GM21619 (cell line): Measurements from ENCODE around the gene QKI.
"Not testable (repeated sequence)": the region's sequence is repeated elsewhere in the genome, so short reads cannot be mapped to it uniquely, and the experiment has no call there.

Experiments used
- ATAC-seq: cut with Tn5 transposase; IDR thresholded peaks from one replicate; pipeline ENCODE4 v1.9.1; 2021; ENCODE audit not compliant: unreplicated experiment

Gene QKI

DNA sequence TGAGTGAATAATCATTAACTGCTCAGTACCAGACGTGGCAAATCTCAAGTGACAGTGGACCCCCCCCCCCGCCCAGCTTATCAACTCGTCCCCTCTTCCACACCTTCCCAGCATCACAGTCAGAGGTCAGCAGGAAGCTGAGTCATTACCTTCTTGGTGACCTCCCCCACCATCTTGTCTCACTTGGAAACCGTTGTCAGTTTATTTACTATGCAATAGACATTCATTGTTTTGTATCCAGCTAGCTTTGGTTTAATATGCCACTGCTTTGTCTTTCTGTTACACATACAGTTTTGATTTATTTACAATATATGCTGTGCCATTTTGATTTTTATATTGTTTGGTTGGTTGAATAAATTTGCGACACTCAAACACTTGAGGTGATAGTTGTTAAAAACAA, 158.1 kb downstream of the QKI start:
- no peak for ATAC-seq

DNA sequence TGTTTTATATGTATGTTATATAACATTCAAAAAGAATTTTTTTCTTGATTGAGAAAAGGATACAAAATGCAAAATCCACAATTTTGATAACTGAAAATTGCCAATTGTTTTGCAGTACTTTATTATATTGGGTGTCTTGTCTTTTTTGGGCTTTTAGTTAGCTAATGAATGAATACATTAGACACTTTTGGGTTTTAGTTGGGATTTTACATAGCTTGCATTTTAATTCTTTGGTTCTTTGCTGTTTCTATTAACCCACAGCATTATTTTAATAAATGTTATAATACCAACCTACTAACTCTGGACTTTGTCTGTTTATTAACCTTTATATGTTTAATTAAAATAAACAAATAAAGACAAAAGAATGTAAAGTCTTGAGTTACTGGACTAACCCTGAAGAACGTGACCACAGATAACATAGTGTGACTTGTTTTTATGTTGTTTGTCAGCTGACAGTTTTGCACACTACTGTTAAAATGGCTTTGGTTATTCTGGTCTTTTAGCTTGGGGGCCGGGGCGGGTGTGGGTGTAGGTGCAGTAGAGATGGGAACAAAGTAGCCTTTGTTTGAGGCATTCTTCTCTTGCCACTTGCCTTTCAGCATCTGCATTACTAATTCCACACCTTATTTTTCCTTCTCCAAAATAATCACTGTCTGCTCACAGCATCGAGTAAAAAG, 159.1 kb downstream of the QKI start:
- no peak for ATAC-seq

DNA sequence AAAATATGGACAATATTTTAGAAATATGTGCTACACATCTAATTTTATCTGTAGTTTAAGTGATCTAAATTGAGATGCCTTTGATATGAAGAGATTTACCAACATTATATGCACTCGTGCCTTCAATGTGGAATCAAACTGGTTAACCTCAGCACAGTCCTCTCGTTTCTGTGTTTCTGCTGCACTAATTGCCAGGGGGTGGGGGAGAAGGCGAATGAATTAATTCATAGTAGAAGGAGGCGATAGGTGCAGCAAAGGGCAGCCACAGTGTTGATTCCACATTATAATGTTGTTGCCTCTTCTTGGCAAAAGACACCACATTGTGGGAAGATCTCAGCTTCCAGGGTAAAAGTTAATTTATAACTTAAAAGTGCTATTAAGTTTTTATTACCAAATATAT, 161.6 kb downstream of the QKI start:
- no peak for ATAC-seq

DNA sequence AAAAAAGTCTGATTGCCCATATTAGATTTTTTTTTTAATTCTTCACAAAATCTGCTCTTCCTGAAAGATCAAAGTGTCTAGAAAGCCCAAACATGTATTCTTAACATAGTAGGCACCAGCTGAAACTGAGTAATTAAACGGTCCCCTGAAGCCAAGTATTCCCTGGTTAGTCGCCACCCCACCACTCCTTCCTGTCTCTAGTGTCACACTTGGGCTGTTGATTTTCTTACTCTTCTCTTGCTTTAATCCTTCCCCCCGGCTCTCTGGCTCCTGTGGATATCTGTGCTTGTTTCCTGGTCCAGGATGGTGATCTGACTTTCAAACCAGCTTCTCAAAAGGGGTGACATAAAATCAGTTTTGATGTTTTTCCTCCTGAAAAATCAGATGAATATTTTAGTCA, 162.9 kb downstream of the QKI start:
- ATAC-seq = no peak

DNA sequence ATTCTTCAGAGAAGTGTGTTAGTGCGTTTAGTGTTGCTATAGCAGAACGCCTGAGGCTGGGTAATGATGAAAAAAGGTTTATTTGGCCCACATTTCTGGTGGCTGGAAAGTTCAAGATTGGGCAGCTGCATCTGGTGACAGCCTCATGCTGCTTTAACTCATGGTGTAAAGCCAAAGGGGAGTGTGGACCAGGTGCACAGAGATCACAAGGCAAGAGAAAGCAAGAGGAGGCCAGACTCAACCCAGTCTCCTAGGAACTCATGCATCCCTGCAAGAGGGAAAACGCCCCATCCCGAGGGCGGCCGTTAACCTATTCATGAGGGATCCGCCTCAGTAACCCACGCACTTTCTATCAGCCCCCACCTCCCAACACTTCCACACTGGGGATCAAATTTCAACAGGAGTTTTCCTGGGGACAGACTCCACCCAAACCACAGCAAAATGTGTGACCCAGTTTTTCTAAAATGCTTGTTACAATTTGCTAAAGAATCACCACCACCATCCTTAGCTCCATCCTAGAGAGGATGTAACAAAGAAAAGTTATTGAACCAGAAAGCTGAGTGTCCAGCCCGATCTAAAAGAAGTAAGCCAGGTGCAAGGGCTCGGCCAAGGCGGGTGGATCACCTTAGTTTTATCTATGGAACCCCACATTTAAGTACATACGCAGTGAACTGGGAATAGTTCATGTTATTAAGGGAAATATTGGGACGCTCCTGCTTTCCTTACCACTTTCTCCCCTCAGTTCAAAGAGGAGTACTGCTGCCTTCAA, 164.8 kb downstream of the QKI start:
- ATAC-seq = no peak

DNA sequence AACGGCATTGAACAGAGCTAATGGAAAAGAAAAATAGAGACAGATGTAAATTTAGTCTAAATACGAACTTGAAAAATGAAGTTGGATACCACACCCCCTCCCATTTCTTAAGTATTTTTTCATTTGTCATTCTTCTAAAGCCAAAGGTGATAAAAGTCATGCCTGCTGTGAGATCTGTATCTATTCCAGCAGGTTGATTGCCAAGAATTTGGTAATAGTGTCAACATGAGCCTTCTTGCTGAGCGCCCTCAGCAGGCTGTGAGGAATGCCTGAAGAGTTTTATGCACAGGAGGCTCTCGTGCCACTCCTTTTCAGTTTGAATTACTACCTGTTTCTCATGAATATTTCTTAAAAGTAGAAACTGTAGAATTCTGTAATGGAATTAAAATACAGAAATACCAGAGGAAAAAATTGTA, 165.4 kb downstream of the QKI start:
- no peak for ATAC-seq

DNA sequence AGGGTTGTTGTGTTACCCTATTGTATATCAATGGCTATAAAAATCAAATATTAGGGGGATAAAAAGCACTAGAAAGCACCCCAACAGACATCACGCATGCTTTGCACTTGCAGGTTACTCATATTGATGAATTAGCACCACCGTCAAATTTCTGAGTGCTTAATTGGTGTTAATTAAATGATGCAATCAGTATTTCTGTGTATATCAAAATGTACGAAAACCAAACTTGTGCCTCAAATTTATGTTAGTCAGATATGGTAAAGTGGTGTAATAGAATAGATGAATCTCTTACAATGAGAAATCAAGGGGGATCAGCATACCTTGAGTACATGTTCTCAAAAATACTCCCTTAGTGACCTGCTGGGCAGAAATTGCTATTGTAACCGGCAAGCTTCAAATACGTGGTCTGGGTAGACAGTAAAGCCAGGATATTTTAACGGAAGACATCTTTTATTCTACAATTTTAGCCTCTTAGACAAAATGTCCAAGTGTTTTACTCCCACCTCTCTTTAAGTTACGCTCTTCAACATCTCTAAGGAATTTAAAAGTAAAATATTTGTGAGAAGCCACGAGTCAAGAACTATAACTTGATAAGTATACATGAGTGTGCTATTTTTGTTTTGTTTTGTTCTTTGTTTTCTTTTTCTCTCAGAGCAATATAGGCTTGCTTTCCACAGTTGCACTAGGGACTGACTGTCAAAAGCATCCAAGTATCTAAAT, 166.0 kb downstream of the QKI start:
- ATAC-seq = no peak

DNA sequence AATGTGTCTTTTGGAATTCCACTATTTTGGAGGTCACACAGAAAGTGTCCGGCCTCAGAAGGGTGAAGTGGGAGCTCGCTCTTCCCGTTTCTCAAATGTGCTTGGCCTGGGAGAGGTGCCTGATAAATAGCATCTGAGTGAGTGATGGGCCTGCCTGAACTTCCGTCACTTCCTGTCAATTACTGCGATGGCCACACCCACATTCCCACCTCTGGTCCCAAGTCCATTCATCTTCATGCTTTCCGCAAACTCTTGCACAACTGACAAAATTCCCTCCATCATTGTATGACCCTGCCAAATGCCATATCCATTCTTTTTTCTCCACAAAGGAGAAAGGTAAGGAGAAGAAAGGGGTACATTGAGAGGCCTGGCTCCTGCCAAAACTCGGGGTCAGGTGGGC, 169.0 kb downstream of the QKI start:
- ATAC-seq = no peak

DNA sequence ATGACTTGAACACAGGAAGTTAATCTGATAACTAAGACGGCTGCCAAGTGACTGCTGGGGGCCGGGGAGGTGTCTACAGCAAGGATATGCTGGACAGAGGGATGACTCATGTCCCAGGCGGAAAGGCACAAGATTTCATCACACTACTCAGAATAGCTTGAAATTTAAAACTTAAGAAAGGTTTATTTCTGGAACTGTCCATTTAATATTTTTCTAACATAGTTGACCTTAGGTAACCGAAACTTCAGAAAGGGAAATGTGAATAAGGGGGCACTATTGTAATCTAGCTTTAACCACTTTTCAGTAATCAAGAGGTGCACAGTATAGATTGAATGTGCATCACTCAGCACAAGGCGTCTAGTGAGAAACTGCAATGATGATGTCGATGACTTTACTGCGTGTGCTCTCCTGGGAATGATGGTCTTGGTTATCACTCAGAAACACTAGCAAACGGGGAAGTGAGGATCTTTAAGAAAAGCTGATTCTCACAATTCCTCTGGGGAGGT, 171.5 kb downstream of the QKI start:
- ATAC-seq = no peak

DNA sequence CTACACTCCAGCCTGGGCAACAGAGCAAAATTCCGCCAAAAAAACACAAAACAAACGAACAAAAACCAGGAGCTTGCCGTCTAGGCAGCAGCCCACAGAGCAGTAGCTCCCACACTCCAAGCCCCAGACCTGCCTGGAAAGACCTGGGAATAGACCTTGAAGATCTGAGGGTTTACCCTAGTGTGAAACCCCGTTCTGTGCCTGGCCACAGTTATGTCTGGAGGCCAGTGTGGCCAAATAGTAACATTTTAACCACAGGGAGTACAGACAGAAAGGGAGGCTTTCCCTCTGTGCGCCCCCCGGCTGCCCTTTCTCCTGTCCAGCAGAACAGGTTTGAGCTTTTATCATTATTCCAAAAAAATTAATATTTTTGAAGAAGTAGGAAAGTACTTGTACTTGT, 172.4 kb downstream of the QKI start:
- ATAC-seq = no peak

DNA sequence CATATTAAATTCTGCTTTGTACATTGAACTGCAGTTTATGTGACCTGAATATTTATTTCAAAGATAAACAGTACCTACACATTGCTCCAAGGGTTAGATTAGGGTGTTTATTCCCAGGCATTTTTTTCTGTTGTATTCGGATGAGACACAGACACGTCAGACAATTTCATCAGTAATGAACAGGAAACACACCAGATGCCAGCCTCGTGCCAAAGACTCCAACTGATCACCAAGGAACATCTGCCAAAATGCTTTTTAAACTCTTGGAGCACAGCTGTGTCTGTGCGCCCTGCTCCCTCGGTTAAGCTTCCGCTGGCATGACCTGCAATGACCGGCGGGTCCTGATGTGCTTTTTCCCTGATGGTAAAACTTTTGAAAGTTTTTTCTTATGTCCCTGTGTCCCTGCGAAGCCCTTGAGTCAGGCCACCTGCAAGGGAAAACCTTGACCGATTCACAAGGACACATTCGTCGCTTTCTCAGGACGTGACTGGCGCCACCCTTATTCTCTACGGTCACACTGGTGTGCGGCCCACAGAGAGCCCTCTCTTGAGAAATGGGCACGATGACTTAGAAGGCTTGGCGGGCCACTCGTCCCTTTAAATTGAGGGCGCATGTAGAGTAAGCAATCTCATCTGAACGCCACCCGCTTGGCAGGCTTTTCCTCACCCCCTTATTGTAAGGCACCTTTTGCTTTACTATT, 173.9 kb downstream of the QKI start:
- ATAC-seq = no peak

DNA sequence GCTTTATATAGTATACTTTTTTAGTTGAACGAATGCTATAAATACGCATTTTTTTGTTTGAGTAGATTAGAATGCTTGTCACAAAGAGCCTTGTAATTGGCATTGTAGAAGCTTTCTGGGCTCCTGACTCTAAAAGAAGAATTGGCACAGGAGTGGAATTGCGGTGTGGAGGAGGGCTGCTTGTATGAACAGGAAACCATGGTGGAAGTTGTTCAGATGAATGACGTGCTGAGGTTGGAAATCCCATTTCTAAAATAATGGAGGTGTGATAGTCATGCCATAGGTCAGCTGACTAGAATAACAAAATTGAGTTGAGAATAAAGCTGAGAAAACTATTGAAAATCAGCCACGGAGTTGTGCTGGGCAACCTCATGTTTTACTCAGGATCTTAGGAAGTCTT, 174.9 kb downstream of the QKI start:
- no peak for ATAC-seq

DNA sequence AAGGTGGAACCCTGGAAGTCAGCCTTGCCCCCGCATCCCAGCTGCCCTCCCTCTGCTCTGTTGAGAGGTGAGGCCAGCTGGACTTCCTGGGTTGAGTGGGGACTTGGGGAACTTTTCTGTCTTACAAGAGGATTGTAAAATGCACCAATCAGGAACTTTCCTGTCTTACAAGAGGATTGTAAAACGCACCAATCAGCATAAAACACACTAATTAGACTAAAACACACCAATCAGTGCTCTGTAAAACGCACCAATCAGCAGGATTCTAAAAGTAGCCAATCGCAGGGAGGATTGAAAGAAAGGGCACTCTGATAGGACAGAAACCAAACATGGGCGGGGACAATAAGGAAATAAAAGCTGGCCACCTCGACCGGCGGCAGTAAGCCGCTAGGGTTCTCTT, 175.6 kb downstream of the QKI start:
- ATAC-seq = not testable (repeated sequence)

DNA sequence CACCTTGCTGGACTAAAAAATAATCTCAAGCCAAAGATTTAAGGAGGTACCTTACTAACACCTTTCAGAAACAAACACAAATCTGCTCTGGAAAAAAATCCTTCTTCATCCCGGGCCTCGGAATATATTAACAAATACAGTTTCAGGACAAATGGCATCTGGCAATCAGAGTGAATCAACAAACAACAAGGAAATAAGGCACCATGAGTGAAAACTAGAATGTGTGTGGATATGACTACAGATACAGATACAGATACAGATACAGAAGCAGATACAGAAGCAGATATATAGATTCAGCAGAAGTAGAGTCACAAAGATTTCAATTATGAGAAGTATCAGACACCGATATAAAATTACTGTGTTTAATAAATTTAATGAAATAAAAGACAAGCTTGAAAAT, 178.4 kb downstream of the QKI start:
- no peak for ATAC-seq

DNA sequence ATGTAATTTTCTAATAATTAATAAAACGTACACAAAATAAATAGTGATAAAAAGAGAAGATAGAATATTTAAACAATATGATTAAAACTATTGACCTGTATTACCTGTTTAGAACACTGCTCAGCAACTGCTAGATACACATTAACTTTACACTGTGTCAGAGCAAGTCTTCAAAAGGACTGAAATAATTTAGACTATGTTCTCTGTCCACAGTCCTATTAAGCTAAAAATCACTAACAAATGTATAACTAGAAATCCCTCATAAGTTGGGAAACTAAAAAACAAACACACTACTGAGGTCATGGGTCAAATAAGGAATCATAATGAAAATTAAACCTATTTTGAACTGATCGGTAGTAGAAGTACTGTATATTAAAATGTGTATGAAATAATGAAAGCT, 181.7 kb downstream of the QKI start:
- ATAC-seq = no peak

DNA sequence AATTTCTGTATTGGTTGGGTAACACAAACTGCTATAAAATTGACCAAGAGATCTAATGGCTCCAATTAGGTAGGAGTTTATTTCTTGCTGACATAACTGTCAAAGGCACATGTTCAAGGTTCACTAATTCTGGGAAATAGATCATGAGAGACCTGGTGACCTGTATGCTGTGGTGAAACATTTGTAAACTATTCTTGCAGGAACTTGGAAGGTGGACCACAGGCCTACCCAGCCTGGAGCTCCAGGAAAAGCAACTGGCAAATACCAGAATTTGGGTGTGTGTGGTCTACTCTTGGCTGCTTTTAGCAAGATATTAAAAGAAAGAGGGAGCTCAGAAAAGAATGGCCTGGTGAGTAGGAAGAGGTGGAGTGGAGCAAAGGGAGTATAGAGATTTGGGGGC, 184.6 kb downstream of the QKI start:
- ATAC-seq = no peak

DNA sequence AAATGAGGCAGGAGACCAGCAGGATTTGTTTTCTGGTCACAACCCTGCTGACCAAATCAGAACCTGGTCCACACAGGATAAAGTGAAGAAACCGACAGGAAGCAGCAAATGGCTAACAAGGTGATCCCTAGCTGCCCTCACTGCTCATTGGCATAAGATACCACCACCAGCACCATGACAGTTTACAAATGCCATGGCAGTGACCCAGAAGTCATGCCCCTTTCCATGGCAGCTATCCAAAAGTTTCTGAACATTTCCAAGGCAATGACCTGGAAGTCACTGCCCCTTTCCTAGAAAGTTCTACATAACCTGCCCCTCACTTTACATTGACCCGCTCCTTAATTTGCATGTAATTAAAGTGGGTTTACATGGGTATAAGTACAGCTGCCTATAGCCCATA, 185.2 kb downstream of the QKI start:
- no peak for ATAC-seq

DNA sequence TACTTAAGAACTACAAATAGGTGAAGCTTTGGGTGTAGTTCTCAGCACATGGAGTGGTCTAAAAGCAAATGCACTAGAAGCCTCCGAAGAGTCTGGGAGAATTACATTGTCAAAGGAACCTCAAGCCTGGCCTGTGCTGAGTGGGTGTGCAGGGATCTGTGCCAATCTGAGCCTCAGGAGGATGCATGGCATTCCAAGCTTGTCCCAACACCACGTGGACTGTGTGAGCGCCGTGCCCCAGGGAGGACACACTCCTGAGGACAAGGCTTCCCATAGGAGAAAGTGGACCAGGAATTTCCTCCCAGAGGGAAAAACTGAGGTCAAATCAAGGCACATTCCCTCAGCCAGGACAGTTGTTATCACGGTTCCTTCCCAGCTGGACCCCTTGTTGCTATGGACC, 185.8 kb downstream of the QKI start:
- no peak for ATAC-seq

DNA sequence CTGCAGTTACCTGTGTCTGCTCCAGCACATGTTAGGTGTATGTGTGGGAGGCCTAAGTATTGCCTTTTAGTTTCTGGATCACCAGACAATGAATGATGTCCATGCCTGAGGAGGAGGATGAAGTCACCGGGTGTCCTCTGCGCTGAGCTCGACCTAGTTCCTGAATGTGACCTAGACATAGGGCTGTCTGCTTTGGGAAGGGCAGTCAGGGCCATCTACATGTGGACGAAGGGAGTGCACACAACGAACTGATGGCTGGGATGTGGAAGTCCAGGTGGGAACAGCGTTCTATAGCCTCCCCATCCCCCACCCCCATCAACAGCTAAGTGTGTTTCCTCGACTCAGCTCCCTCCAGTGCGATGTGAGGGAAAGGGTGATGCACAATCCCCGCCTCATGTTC, 186.3 kb downstream of the QKI start:
- no peak for ATAC-seq

DNA sequence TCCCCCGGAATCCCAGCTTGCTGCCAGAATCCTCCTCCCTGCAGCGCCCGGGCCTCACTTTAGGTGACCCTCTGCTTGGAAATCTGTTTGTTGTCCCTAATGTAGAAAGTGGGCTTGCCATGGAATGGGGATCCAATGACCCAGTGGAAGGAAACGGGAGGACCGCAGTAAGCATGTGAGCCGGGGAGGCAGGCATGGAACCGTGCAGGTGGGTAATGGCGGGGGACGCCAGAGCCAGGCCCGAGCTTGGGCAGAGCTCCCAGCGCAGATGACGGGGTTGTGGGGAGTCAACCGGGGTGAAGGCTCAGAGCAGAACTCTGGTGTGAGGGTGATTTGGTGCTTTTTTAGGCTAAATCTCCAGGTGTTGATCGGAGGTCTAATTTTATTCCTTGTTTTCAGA, 188.3 kb downstream of the QKI start:
- ATAC-seq = no peak

DNA sequence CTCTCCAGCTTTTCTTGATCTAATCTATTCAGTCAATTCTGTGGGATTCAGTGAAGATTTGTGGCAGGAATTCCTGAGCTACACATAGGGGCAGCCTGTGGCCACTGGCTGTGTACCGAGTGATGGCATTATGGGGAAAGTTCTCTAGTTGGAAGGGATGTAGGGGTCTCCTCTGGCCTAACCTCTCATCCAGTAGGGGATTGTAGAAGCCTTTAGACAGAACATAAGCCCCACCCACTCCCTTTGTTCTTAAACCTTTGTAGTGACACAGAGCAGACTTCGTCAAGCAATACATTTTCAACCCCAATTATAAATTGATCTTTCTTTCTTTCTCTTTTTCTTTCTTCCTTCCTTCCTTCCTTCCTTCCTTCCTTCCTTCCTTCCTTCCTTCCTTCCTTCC, 188.9 kb downstream of the QKI start:
- no peak for ATAC-seq
